Measurements from ENCODE around the gene LRRC3.

Gene LRRC3

DNA sequence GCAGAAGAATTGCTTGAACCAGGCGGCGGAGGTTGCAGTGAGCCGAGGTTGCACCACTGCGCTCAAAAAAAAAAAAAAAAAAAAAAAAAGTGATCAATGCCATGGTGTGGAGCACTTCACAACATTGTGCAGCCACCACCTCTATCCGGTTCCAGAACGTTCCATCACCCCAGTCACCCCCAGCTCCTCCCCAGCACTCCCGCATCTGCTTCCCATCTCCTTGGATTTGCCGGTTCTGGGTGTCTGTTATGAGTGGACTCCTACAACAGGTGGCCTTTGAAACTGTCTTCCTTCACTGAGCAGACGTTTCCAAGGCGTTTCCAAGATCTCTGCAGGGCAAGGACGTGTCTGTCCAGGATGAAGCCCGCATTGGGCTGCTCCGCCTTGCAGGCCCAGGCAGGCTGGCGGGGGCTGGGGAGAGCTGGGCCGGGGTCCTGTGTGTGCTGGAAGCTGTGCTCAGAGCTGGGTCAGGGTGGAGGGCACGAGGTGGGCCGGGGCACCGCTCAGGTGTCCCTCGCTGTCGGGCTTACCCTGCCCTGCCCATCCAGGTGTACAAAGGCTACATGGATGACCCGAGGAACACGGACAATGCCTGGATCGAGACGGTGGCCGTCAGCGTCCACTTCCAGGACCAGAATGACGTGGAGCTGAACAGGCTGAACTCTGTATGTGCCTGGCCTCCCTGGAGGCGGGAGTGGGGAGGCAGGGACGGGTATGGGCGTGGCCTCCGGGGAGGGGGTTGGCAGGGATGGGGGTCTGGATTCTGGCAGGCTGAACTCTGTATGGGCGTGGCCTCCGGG is 14.9 kb upstream of the LRRC3 start:
- no peak for DNase-seq (ENCODE audit: low spot score)

GRCh38 chr21:44441041-44441400 is 14.3 kb upstream of the LRRC3 start:
- no peak for DNase-seq (ENCODE audit: low spot score)

DNA sequence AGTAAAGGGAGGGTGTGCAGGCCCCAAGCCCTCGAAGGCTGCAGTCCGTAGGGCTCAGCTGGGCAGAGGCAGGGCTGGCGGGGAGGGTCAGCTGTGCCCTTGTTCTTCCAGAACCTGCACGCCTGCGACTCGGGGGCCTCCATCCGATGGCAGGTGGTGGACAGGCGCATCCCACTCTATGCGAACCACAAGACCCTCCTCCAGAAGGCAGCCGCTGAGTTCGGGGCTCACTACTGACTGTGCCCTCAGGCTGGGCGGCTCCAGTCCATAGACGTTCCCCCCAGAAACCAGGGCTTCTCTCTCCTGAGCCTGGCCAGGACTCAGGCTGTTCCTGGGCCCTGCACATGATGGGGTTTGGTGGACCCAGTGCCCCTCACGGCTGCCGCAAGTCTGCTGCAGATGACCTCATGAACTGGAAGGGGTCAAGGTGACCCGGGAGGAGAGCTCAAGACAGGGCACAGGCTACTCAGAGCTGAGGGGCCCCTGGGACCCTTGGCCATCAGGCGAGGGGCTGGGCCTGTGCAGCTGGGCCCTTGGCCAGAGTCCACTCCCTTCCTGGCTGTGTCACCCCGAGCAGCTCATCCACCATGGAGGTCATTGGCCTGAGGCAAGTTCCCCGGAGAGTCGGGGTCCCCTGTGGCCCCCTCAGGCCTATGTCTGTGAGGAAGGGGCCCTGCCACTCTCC is 13.6 kb upstream of the LRRC3 start:
- no peak for DNase-seq (ENCODE audit: low spot score)

DNA sequence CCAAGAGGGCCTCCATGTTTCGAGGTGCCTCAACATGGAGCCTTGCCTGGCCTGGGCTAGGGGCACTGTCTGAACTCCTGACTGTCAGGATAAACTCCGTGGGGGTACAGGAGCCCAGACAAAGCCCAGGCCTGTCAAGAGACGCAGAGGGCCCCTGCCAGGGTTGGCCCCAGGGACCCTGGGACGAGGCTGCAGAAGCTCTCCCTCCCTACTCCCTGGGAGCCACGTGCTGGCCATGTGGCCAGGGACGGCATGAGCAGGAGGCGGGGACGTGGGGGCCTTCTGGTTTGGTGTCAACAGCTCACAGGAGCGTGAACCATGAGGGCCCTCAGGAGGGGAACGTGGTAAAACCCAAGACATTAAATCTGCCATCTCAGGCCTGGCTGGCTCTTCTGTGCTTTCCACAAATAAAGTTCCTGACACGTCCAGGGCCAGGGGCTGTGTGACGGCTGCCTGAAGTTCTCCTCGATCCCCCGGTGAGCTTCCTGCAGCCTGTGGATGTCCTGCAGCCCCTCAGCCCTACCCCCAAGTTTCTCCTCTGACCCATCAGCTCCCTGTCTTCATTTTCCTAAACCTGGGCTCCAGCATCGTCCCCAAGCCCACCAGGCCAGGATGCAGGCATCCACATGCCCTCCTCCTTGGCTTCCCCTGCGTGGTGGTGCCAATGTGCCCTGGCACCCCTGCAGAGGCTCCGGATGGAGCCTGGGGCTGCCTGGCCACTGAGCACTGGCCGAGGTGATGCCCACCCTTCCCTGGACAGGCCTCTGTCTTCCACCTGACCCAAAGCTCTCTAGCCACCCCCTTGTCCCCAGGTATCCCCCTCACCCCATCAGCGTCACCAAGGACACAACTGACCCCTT is 12.8 kb upstream of the LRRC3 start:
- DNase-seq (ENCODE audit: low spot score): no peak

DNA sequence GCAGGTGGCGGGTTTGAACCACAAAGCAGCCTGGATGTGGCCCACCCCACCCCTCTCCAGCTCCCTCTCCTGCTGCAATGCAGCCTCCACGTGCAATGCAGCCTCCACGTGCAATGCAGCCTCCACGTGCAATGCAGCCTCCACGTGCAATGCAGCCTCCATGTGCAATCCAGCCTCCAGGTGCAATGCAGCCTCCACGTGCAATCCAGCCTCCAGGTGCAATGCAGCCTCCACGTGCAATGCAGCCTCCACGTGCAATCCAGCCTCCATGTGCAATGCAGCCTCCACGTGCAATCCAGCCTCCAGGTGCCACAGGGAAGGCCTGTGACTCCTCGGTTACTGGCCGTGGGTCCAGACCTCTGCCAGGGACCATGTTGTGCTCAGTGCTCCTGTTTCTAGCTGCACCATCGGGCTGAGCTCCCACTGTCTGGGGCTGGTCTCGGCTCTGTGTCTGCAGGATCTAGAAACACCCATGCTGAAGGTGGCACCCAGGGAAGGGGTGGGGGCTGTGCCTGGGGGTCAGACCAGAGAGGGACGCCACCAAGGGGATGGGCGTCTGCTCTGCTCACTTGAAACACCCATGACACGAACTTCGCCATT is 11.9 kb upstream of the LRRC3 start:
- no peak for DNase-seq (ENCODE audit: low spot score)

DNA sequence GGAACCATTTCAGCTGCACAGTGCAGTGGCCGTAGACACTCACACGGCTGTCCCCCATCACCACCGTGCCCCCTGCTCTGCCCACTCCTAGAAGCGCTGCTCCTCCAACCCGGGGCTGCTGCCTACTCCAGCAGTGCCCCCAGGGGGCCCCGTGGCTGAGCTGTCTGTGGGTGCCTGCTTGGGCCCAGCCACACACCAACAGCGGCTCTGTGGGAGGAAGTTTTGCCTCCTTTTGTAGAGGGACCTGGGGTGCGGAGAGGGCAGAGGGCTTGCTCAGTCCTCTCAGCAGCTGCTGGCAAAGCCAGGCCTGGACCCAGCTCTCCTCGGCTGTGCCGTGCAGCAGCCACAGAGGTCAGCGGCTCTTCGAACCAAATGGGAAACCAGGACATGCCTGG is 11.4 kb upstream of the LRRC3 start:
- DNase-seq (ENCODE audit: low spot score): no peak

DNA sequence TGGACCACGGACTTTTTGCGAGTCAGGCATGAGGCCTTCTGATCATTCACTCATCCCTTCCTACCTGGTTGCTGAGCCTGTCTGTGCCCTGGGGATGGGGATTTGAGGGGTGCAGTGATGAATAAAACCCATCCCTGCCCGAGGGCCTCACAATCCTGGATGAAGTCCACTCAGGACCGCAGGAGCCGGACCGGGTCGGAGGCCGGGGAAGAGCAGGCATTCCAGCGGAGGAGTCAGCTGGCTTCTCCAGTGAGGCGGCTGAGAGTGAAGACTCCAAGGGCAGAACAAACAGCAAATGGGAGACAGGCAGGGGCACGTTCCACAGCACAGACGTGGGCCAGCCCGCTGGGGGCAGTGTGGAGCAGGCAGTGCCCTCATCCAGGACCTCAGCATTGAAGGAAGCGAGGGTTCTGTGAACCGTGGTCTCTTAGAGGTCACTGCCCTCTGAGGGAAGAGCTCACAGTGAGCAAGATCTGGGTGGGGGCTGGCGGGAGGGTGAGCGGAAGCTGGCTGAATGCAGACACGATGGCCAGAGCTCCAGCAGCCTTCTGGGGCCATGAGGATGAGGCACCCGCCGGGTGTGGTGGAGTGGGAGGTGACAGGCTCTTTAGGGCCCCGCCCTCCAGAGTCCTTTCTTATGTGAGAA is 10.9 kb upstream of the LRRC3 start:
- no peak for DNase-seq (ENCODE audit: low spot score)

DNA sequence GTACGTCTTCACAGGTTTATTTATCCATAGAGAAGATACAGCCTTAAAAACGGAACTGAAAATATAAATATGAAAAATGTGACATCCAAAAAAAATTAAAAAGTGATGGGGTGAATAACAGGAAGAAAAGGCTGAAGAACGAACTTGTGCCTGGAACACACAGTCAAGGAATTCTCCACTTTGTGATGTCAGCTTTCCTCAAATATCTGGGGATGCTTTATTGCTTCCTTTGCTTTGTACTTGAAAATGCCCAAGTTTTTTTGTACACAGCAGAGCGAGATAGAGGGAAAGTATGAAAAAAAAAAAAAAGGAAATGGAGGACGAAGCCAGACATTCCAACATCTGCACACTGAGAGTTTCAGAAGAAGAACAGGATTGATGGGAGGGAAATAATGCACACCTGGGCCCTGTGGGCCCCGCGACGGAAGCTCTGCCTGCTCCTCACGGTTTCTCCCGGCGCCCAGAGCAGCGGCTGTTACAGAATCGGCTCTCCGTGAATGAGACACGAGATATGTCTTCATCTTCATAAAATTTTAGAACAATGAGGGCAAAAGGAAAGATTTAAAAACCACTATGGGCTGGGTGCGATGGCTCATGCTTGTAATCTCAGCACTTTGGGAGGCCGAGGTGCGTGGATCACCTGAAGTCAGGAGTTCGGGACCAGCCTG is 10.0 kb upstream of the LRRC3 start:
- DNase-seq (ENCODE audit: low spot score): no peak

DNA sequence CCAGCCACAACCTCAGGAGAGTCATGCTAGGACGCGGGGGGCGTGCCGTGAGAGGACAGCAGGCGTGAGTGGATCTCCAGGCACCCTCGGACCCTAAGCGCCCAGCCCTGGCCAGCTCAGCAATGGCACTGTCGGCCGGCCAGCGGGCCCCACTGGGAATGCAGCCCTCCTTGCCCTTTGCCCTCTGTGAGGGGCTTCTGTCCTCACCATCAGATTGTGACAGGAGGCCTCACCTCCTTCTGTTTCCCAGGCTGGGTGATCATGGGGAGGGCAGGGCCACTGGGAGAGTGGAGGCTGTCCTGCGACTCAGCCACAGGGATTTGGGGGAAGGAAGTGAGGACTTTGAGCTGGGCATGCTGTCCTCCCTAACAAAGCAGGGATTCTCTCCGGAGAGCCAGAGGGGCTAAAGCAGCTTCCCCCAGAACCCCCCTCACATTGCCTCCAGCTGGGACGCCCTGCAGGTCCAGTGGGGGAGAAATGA is 6.6 kb upstream of the LRRC3 start:
- no peak for DNase-seq (ENCODE audit: low spot score)

DNA sequence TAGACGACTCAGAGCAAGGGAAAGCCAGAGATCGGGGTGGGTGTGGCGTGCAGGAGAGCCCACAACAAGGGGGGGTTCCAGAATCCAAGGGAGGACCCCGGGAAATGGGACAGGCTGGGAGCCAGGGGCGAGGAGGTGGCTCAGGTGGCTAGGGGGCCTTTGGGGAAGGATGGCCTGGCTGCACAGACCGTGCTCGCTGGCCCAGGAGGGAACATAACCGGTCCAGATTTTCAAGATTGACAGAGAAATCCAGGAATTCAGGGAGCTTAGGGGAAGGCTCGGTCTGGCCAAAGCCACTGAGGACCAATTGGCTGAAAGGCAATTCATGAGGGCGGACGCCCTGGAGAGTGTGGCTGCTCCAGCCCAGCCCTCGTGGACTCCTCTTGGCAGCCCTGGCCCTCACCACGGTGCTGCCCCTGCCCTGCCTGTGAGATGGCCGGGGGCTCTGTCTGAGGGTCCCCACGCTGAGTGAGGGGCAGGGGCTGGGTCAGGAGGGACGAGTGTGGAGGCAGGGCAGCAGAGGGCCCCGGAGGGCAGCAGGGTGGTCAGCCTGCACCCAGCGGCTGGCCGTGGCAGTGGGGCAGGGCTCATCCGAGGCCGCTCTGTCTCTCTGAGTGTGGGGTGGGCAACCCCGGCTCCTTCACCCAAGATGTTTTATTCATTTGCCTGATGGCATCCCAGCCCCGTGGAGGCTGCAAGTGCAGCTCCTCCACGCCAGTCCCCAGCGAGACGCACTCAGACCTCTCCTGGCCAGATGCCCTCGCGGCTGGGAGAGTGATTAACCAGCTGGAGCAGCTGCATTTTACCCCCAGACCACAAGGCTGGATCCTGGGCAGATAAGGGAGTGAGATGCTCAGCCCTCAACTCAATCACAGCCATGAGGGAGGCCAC is 5.6 kb upstream of the LRRC3 start:
- no peak for DNase-seq (ENCODE audit: low spot score)

DNA sequence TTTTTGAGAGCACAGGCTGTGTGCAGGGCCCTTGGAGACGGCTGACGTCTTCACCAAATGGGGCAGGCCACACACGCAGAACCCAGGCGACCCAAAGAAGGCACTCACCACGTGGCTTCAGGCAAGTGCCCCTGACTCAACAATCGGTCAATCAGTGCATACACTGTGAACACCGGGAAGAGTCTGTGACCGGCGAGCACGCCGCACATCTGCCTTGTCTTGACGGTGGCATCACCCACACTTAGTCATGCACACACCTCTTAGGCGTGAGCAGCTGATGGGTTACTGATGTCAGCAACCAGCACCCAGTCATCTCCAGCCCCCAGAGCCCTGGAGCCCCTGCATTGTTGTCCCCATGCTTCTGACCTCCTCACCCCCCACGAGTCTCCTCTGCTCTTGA is 4.9 kb upstream of the LRRC3 start:
- DNase-seq (ENCODE audit: low spot score): no peak

- DNase-seq (ENCODE audit: low spot score): no peak
Observed at GRCh38 chr21:44450999-44451398, 4.3 kb upstream of the LRRC3 start.

- no peak for DNase-seq (ENCODE audit: low spot score)
Observed at GRCh38 chr21:44453120-44453519, 2.2 kb upstream of the LRRC3 start.

DNA sequence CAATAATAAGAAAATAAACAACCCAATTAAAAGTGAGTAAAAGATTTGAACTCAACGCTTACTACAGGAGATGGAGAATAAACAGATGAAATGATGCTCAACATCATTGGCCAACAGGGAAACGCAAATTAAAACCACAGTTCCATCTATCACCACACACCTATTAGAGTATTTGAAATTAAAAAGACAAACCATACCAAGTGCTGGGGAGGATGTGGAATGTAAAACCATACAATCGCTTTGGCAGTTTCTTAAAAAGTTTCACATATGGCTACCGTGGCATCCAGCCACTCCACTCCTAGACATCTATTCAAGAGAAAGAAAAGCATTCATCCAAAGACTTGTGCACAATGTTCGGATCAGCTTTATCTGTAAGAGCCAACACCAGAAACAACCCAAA is 1.3 kb upstream of the LRRC3 start:
- no peak for DNase-seq (ENCODE audit: low spot score)

DNA sequence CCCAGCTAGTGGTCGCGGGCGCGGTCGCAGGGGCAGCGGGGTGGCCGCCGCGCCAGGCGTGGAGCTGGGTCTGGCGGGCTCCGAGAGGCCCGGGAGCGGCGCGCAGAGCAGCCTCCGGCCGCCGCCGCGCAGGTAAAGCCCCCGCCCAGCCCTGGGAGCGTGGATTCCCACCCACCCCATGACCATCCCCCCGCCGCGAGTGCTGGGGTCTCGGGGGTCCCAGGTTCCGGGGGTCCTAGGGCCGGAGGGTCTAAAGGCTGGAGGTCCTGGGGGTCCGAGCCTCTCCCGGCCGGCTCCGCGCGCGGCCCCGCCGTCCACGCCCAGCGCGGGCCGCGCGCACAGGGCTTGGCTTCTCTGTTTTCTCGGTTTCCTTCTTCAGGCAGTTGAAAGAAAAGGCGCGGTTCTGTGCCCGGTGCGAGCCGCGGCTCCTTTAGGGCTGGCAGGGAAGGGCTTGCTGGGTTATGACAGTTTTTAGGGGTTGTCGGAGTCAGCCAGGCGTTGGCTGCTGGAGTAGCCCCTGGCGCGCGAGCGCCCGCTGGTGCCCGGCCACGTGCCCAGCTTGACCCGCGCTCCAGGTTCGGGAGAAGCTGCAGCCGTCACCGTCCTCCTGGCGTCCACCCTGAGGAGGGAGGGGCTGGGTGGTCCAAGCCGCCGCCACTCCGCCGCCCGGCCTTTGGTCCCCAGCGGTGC is 359 bp downstream of the LRRC3 start:
- DNase-seq (ENCODE audit: low spot score): peak; percentile 21

GRCh38 chr21:44456214-44456914 is 1.1 kb downstream of the LRRC3 start:
- DNase-seq (ENCODE audit: low spot score): no peak

- no peak for DNase-seq (ENCODE audit: low spot score)
Observed at GRCh38 chr21:44456915-44457736, 1.8 kb downstream of the LRRC3 start.
